ENCODE measurements around the gene SYNE3.

The SYNE3 gene

GRCh38 chr14:95533822-95534221 is 17.4 kb upstream of the SYNE3 start:
- Histone ChIP-seq H3K4me1 (peaks cover 53% of the 10 kb centered on the region), H3K9me3 (no peaks in the 10 kb centered on the region), H4K20me1 (peaks cover 40% of the 10 kb centered on the region), H3K4me3 (peak overlapping the region; percentile 99), H3K27me3 (no peaks in the 10 kb centered on the region), H3K4me2 (peak overlapping the region; percentile 96), H3K27ac (peak overlapping the region; percentile 98), H3K36me3 (peaks cover 21% of the 10 kb centered on the region; the same call in 1 of the 2 replicates), H3K9ac (peak overlapping the region; percentile 95)
- TF ChIP-seq Cebpa-rat (IDR thresholded peaks at IDR 0.05) = no peak

- Histone ChIP-seq H3K27me3 (no peaks in the 10 kb centered on the region), H3K4me2 (peak overlapping the region; percentile 96), H4K20me1 (peaks cover 35% of the 10 kb centered on the region), H3K4me3 (peak overlapping the region; percentile 99), H3K4me1 (peaks cover 53% of the 10 kb centered on the region), H3K27ac (peak overlapping the region; percentile 98), H3K36me3 (peaks cover 17% of the 10 kb centered on the region; the same call in 1 of the 2 replicates), H3K9me3 (no peaks in the 10 kb centered on the region), H3K9ac (peak overlapping the region; percentile 95)
- TF ChIP-seq Cebpa-rat (IDR thresholded peaks at IDR 0.05) = no peak
Measured at GRCh38 chr14:95533391-95533821, 17.0 kb upstream of the SYNE3 start.

GRCh38 chr14:95531969-95532368 is 15.5 kb upstream of the SYNE3 start:
- Histone ChIP-seq H3K36me3 (peaks cover 8% of the 10 kb centered on the region; the same call in 1 of the 2 replicates), H3K27ac (peak overlapping the region; percentile 98), H3K4me1 (peaks cover 53% of the 10 kb centered on the region), H3K9me3 (no peaks in the 10 kb centered on the region), H3K27me3 (no peaks in the 10 kb centered on the region), H3K4me3 (peak overlapping the region; percentile 99), H3K9ac (peak overlapping the region; percentile 95), H4K20me1 (peaks cover 21% of the 10 kb centered on the region), H3K4me2 (peak overlapping the region; percentile 96)
- no peak for TF ChIP-seq Cebpa-rat (IDR thresholded peaks at IDR 0.05)

GRCh38 chr14:95531473-95531872 is 15.0 kb upstream of the SYNE3 start:
- Histone ChIP-seq H3K36me3 (peaks cover 8% of the 10 kb centered on the region; the same call in 1 of the 2 replicates), H3K27me3 (no peaks in the 10 kb centered on the region), H3K27ac (peak overlapping the region; percentile 98), H4K20me1 (peaks cover 16% of the 10 kb centered on the region), H3K4me2 (peak overlapping the region; percentile 96), H3K4me1 (peaks cover 53% of the 10 kb centered on the region), H3K9ac (peak overlapping the region; percentile 95), H3K4me3 (peak overlapping the region; percentile 99), H3K9me3 (no peaks in the 10 kb centered on the region)
- no peak for TF ChIP-seq Cebpa-rat (IDR thresholded peaks at IDR 0.05)

GRCh38 chr14:95530473-95531276 is 14.2 kb upstream of the SYNE3 start:
- H3K9me3 ChIP-seq = no peaks in the 10 kb centered on the region
- H3K4me2 ChIP-seq = peak overlapping the region; percentile 96
- peak overlapping the region; percentile 99 for H3K4me3 ChIP-seq
- H3K27me3 ChIP-seq = no peaks in the 10 kb centered on the region
- peaks cover 8% of the 10 kb centered on the region; the same call in 1 of the 2 replicates for H3K36me3 ChIP-seq
- H4K20me1 ChIP-seq = peaks cover 8% of the 10 kb centered on the region
- TF ChIP-seq Cebpa-rat (IDR thresholded peaks at IDR 0.05) = no peak
- H3K9ac ChIP-seq = peak overlapping the region; percentile 95
- peaks cover 58% of the 10 kb centered on the region for H3K4me1 ChIP-seq
- peak overlapping the region; percentile 98 for H3K27ac ChIP-seq

- H3K9ac ChIP-seq = peak overlapping the region; percentile 95; the same call in 1 of the 2 replicates
- peaks cover 8% of the 10 kb centered on the region; the same call in 1 of the 2 replicates for H3K36me3 ChIP-seq
- H3K27me3 ChIP-seq = no peaks in the 10 kb centered on the region
- H3K4me1 ChIP-seq = peaks cover 73% of the 10 kb centered on the region
- H4K20me1 ChIP-seq = no peaks in the 10 kb centered on the region
- peak overlapping the region; percentile 98 for H3K27ac ChIP-seq
- peak overlapping the region; percentile 96 for H3K4me2 ChIP-seq
- H3K9me3 ChIP-seq = no peaks in the 10 kb centered on the region
- H3K4me3 ChIP-seq = peak overlapping the region; percentile 34; the same call in 1 of the 2 replicates
- TF ChIP-seq Cebpa-rat (IDR thresholded peaks at IDR 0.05) = no peak
Measured at GRCh38 chr14:95529216-95529615, 12.8 kb upstream of the SYNE3 start.

- Histone ChIP-seq H3K9me3 (no peaks in the 10 kb centered on the region), H3K9ac (peak overlapping the region; percentile 32; the same call in 1 of the 2 replicates), H3K4me1 (peaks cover 90% of the 10 kb centered on the region), H3K27me3 (no peaks in the 10 kb centered on the region), H3K4me2 (peak overlapping the region; percentile 96), H4K20me1 (no peaks in the 10 kb centered on the region), H3K27ac (peak overlapping the region; percentile 90), H3K4me3 (no peak overlapping the region), H3K36me3 (peaks cover 8% of the 10 kb centered on the region; the same call in 1 of the 2 replicates)
- no peak for TF ChIP-seq Cebpa-rat (IDR thresholded peaks at IDR 0.05)
Measured at GRCh38 chr14:95527387-95528002, 11.0 kb upstream of the SYNE3 start.

GRCh38 chr14:95526483-95527386 is 10.3 kb upstream of the SYNE3 start:
- Histone ChIP-seq H4K20me1 (no peaks in the 10 kb centered on the region), H3K4me1 (peaks cover 97% of the 10 kb centered on the region), H3K9ac (peak overlapping the region; percentile 32), H3K36me3 (peaks cover 8% of the 10 kb centered on the region; the same call in 1 of the 2 replicates), H3K4me2 (peak overlapping the region; percentile 96), H3K9me3 (no peaks in the 10 kb centered on the region), H3K27me3 (no peaks in the 10 kb centered on the region), H3K4me3 (no peak overlapping the region), H3K27ac (peak overlapping the region; percentile 90)
- TF ChIP-seq Cebpa-rat (IDR thresholded peaks at IDR 0.05) = no peak

- Histone ChIP-seq H3K9me3 (no peaks in the 10 kb centered on the region), H3K36me3 (peaks cover 8% of the 10 kb centered on the region; the same call in 1 of the 2 replicates), H3K4me1 (peaks cover 100% of the 10 kb centered on the region), H3K27ac (peak overlapping the region; percentile 90), H4K20me1 (no peaks in the 10 kb centered on the region), H3K9ac (peak overlapping the region; percentile 32), H3K27me3 (no peaks in the 10 kb centered on the region), H3K4me2 (peak overlapping the region; percentile 96), H3K4me3 (no peak overlapping the region)
- no peak for TF ChIP-seq Cebpa-rat (IDR thresholded peaks at IDR 0.05)
Measured at GRCh38 chr14:95525999-95526398, 9.5 kb upstream of the SYNE3 start.
